Measurements from ENCODE around the gene MYRF. TPM values are rescaled to one million over a fixed set of nuclear protein-coding genes. Genes with fewer than 3 reads are reported as not detected.

Gene MYRF
- total and polyA plus RNA-seq, 2 of the 13 experiments (the other 11 are each of a cell fraction or from before 2014, with no cell fraction given): 10.2 to 25.9 TPM

DNA sequence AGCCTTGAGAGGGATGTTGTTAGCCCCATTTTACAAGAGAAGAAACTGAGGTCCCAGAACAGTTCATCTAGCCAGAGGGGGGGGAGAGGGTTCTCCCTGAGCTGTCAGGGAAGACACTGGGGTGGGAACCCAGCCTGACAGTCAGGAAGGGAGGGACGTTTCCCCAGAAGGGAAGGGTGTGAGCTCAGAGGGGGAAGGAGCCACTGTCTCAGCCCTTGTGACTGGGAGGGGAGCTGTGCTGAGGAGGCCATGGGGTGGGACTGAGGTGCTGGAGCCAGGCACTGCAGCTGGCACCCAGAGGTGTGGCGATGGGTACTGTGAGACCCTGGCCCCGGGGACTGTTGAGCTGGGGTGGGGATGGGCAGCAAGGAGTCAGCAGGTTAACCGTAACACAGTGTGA, 36.6 kb upstream of the MYRF start (continued):
- TF ChIP-seq, protein P1, sequence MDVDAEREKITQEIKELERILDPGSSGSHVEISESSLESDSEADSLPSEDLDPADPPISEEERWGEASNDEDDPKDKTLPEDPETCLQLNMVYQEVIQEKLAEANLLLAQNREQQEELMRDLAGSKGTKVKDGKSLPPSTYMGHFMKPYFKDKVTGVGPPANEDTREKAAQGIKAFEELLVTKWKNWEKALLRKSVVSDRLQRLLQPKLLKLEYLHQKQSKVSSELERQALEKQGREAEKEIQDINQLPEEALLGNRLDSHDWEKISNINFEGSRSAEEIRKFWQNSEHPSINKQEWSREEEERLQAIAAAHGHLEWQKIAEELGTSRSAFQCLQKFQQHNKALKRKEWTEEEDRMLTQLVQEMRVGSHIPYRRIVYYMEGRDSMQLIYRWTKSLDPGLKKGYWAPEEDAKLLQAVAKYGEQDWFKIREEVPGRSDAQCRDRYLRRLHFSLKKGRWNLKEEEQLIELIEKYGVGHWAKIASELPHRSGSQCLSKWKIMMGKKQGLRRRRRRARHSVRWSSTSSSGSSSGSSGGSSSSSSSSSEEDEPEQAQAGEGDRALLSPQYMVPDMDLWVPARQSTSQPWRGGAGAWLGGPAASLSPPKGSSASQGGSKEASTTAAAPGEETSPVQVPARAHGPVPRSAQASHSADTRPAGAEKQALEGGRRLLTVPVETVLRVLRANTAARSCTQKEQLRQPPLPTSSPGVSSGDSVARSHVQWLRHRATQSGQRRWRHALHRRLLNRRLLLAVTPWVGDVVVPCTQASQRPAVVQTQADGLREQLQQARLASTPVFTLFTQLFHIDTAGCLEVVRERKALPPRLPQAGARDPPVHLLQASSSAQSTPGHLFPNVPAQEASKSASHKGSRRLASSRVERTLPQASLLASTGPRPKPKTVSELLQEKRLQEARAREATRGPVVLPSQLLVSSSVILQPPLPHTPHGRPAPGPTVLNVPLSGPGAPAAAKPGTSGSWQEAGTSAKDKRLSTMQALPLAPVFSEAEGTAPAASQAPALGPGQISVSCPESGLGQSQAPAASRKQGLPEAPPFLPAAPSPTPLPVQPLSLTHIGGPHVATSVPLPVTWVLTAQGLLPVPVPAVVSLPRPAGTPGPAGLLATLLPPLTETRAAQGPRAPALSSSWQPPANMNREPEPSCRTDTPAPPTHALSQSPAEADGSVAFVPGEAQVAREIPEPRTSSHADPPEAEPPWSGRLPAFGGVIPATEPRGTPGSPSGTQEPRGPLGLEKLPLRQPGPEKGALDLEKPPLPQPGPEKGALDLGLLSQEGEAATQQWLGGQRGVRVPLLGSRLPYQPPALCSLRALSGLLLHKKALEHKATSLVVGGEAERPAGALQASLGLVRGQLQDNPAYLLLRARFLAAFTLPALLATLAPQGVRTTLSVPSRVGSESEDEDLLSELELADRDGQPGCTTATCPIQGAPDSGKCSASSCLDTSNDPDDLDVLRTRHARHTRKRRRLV (CRISPR knock-in tag; IDR thresholded peaks at IDR 0.05): no peak
- TF ChIP-seq ZNF207 (IDR thresholded peaks at IDR 0.05; ENCODE audit: borderline replicate concordance): no peak
- no peak for TF ChIP-seq ZNF589 (CRISPR knock-in tag; conservative IDR thresholded peaks at IDR 0.05)
- no peak for TF ChIP-seq ZFP36L1 (CRISPR knock-in tag; IDR thresholded peaks at IDR 0.05)

DNA sequence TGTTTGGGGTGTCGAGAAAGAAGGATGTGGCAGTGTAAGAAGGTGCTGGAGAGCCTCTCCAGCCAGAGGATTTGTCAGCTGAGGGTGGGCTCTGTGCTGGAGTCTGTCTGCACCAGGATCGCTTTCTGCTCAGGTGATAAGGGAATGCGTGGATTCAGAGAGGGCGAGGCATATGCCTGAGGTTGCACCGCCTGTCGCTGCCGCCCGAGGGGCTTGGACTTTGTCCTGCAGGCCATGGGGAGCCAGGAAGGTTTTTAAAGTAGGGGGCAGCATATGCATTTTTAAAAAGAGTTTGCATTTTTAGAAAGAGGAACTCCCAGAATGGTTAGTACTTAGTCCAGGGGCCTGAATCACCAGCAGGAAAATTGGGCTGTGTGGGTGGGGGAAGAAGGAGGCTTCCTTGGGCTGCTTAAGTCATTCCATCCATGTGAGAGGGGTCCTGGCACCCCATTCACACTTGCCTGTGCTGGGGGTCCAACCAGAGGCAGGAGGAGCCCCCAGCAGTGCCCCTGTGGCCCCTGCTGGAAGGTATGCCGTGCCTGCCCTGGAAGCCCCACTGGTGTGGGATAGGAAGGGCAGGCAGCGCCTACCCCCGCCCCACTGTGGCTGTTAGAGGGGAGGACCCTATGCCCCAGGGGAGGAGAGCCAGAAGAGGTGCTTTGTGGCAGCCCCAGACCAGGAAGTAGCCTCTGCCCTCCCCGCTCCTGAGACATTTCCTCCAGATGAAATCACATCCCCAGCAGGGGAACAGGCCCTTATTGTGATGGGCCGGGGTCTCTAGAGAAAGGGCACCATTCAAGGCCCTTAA, 35.8 kb upstream of the MYRF start:
- Histone ChIP-seq H3K4me1 (ENCODE audit: insufficient read depth, low read length) (peaks cover 19% of the 10 kb centered on the region), H3K9me3 (ENCODE audit: low read length) (no peaks in the 10 kb centered on the region), H3K79me2 (ENCODE audit: insufficient read depth, low read length) (peaks cover 5% of the 10 kb centered on the region), H3K4me3 (replicated peaks in 1 of 3; ENCODE audit: insufficient read depth in 1 of 3, low read depth in 2 of 3, low read length in 3 of 3) (no peak overlapping the region), H3K27ac (ENCODE audit: extremely low read length, insufficient read depth, low read length) (no peak overlapping the region), H4K20me1 (ENCODE audit: insufficient read depth, low read length) (no peaks in the 10 kb centered on the region), H3K36me3 (replicated peaks in 1 of 2; ENCODE audit: control insufficient read depth in 1 of 2, insufficient read depth in 2 of 2, low read length in 2 of 2) (peaks cover 2 to 11% of the 10 kb centered on the region in 2 experiments; a peak in 4 of 5 replicates), H3K4me2 (ENCODE audit: low read depth, low read length) (no peak overlapping the region), H2AFZ (ENCODE audit: low read length) (no peak overlapping the region), H3K9ac (ENCODE audit: insufficient read depth, low read depth, low read length) (no peak overlapping the region), H3K27me3 (ENCODE audit: control insufficient read depth in 1 of 2, insufficient read depth in 2 of 2, low read length in 2 of 2) (no peaks in the 10 kb centered on the region)
- in situ Hi-C loops (cut with HindIII; ENCODE audit: extremely low pct_ligation_motif_present, low pct_unique_long_range_greater_than_20kb) (no loop called here), intact Hi-C loops (cut with micrococcal nuclease; ENCODE audit: unreplicated experiment) (no loop called here)
- POLR2A ChIA-PET: no interaction called here
- no peak for DNase-seq (ENCODE audit: low spot score)
- BruUV-seq (replicated peaks): no TSS peak
- CTCF ChIA-PET (ENCODE audit: low intra/inter-chr PET ratio, low total read pairs): no interaction called here
- no peak for FAIRE-seq
- 87% methylated on average over 13 of the region's 13 CpGs for WGBS (ENCODE audit: low lambda C conversion rate)
- no peak for ATAC-seq
- TF ChIP-seq, protein P2, sequence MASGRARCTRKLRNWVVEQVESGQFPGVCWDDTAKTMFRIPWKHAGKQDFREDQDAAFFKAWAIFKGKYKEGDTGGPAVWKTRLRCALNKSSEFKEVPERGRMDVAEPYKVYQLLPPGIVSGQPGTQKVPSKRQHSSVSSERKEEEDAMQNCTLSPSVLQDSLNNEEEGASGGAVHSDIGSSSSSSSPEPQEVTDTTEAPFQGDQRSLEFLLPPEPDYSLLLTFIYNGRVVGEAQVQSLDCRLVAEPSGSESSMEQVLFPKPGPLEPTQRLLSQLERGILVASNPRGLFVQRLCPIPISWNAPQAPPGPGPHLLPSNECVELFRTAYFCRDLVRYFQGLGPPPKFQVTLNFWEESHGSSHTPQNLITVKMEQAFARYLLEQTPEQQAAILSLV (CRISPR knock-in tag; IDR thresholded peaks at IDR 0.05; ENCODE audit: borderline replicate concordance): no peak
- TF ChIP-seq CCDC6 (CRISPR knock-in tag; IDR thresholded peaks at IDR 0.05) (no peak), SALL2 (CRISPR knock-in tag; IDR thresholded peaks at IDR 0.05) (no peak), CREM (IDR thresholded peaks at IDR 0.05) (no peak), CREM (CRISPR knock-in tag; IDR thresholded peaks at IDR 0.05) (no peak), NFKB2 (CRISPR knock-in tag; IDR thresholded peaks at IDR 0.05; ENCODE audit: borderline replicate concordance) (no peak), SOX13 (IDR thresholded peaks at IDR 0.05) (no peak), SOX13 (CRISPR knock-in tag; conservative IDR thresholded peaks at IDR 0.05 in 1 of 2, IDR thresholded peaks at IDR 0.05 in 1 of 2) (no peak), NFIC (IDR thresholded peaks at IDR 0.05; ENCODE audit: low read length) (no peak), RARG (CRISPR knock-in tag; IDR thresholded peaks at IDR 0.05; ENCODE audit: low read depth) (no peak)
- TF ChIP-seq, protein P3, sequence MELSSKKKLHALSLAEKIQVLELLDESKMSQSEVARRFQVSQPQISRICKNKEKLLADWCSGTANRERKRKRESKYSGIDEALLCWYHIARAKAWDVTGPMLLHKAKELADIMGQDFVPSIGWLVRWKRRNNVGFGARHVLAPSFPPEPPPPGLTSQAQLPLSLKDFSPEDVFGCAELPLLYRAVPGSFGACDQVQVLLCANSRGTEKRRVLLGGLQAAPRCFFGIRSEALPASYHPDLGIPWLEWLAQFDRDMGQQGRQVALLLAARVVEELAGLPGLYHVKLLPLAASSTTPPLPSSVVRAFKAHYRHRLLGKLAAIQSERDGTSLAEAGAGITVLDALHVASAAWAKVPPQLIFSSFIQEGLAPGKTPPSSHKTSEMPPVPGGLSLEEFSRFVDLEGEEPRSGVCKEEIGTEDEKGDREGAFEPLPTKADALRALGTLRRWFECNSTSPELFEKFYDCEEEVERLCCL (CRISPR knock-in tag; IDR thresholded peaks at IDR 0.05; ENCODE audit: borderline replicate concordance): no peak

Measured in HepG2 (cell line).